Stimulated activated CD8-positive, alpha-beta memory T cell treated with anti-CD3 and anti-CD28 coated beads, Interleukin-12 subunit alpha, Interleukin-12 subunit beta, amount 100 ng/mL, for 4 hours (primary cell): ENCODE data around the gene GAL.
"Not testable (repeated sequence)": the region's sequence is repeated elsewhere in the genome, so short reads cannot be mapped to it uniquely, and the experiment has no call there.

Source experiments
- DNase-seq: peaks from one replicate; pipeline ENCODE4 v3.0.0-alpha.2; 2020; ENCODE audit warnings: low read depth

GAL gene, protein sequence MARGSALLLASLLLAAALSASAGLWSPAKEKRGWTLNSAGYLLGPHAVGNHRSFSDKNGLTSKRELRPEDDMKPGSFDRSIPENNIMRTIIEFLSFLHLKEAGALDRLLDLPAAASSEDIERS

GRCh38 chr11:68684385-68685356 is at the start of gene GAL:
TSS of gene GAL (plus strand) at chr11:68684544. CDS start at chr11:68684924, 380 bp downstream.
- DNase-seq: no peak

- DNase-seq: not testable (repeated sequence)
Observed at GRCh38 chr11:68634606-68635005, 49.7 kb upstream of the GAL start.

DNA sequence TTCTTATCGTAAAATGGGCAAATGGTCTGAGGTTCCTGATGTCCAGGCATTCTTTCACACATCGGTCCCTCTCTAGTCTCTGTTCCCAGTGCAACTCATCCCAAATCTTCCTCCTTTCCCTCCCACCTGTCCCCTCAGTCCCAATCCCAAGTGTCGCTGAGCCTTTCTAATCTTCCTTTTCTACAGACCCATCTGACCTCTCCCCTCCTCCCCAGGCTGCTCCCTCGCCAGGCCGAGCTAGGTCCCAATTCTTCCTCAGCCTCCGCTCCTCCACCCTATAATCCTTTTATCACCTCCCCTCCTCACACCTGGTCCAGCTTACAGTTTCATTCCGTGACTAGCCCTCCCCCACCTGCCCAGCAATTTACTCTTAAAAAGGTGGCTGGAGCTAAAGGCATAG is 49.2 kb upstream of the GAL start:
- not testable (repeated sequence) for DNase-seq

- not testable (repeated sequence) for DNase-seq
Observed at GRCh38 chr11:68635883-68636282, 48.5 kb upstream of the GAL start.

DNA sequence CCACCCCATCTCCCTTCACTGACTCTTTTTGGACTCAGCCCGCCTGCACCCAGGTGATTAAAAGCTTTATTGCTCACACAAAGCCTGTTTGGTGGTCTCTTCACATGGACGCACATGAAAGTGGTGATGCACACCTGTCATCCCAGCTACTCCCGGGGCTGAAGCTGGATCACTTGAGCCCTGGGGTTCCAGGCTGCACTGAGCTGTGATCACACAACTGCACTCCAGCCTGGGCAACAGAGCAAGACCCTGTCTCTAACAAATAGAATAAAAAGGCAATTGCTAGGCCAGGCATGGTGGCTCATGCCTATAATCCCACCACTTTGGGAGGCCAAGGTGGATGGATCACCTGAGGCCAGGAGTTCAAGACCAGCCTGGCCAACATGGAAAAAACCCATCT is 45.0 kb upstream of the GAL start:
- not testable (repeated sequence) for DNase-seq

DNA sequence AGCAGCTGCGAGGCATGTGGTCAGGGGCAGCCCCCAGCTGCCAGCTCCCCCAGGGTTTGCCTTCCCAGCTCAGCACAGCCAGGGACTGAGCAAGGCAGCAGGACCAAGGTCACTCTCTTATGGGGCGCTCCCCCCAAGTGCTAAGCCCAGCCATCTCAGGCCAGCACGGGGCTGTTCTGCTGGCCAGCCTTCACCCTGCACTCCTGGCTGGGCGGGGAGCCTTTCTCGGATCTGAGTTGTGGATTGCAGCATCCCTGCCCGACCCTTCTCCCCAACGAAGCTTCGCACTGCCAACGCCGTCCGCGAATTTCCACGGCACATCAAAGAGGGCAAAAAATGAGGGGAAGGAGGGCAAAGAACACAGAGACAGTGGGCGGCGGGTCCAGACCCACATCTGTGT is 42.5 kb upstream of the GAL start:
- no peak for DNase-seq

- no peak for DNase-seq
Observed at GRCh38 chr11:68643585-68643984, 40.8 kb upstream of the GAL start.

DNA sequence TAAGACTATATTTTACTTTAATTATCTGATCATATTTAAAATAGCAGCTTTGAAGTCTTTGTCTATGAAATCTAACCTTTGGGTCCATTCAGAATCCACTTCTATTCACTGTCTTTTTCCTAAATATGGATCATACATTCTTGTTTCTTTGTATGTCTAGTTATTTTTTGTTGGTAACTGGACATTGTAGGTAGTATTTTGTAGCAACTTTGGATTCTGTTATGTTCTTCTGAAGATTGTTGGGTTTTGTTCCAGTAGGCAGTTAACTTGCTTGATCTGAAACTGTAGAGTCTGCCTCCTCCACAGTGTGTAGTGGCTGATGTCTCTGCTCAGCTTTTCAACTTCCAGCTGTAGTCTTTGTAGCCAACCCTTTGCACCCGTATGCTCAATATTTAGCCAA is 37.5 kb upstream of the GAL start:
- no peak for DNase-seq

- DNase-seq: no peak
Observed at GRCh38 chr11:68649851-68650555, 34.3 kb upstream of the GAL start.

DNA sequence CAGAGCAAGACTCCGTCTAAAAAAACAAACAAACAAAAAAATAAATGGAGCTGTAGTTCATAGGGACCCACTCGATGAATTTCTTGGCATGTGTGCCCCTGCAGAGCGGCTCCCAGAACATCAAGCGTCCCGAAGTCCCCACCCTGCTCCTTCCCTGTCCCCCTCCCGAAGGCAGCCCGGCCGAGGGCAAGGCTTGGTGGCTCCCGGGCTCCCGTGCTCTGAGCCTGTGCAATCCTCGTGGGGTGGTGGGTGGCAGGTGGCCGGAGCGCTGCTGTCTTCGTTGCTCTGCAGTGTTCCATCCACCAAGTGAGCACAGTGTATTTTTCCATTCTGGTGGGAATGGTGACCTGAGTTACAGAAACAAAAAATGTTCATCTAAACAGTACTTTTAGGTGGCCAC is 33.5 kb upstream of the GAL start:
- DNase-seq: no peak

DNA sequence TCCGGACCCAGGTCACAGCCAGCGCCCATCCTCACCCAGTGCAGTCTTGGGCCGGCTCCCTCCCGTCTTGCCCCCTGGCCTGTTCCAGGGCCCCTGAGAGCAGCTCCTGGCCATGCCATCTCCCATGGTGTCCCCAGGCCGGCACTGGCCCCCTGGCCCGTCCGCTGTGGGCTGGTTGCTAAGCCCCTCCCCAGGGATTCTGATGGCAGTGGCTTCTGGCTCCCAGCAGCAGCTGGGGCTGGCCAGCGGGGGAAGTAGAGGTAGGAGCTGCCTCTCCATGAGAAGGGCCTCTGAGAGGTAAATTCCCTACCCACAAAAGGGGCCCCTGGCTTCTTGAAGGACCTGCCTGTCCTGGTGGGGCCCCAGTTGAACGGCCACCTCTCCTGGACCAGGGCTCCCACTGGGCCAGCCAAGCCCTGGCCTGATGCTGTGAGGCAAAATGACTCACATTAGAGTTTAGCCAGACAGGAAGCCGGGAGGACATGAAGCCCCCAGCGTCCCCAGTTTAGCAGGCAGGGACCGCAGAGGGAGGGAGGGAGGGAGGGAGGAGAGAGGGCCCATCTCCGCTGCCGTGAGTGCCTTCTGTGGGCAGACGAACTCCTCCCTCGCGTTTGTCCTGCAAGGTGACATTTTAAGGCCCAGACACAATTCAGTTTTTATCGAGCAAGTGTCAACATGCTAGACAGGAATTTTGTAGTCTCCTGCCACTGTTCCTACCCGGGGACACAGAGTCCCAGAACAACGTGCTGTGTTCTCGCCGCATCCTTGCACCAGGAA is 32.9 kb upstream of the GAL start:
- DNase-seq: no peak

DNA sequence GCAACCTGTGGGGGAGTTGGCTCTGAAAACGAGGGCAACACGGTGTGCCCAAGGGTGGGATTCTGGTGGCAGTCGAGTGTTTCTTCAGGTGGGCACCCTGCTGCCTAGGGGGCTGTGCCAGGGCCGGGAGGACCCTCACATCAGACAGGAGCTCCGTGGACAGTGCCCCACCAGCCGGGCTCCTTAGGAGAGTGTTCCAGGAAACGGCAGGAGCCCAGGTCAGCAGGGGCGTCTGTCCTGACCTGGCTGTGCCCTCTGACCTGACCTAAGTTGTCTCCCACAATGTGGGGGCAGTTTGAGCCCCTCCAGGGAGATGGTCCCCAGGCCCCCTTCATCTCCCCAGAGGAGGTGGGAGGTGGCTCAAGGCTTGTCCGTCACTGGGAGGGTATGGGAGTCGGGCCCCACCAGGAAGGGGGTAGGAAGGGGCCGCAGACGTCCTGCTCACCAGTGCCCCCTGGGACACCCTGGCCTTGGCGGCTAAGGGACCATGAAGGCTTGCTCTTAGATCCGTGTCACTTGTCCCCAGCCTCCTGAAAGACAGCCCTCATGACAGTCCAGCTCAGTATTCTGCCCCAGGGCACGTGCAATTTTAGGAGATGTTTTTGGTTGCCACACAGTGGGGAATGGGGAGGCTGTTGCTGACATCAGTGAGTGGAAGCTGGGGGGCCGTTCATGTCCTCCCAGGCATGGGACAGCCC is 32.2 kb upstream of the GAL start:
- no peak for DNase-seq

- no peak for DNase-seq
Observed at GRCh38 chr11:68652683-68653156, 31.6 kb upstream of the GAL start.

- no peak for DNase-seq
Observed at GRCh38 chr11:68653486-68654430, 30.6 kb upstream of the GAL start.

DNA sequence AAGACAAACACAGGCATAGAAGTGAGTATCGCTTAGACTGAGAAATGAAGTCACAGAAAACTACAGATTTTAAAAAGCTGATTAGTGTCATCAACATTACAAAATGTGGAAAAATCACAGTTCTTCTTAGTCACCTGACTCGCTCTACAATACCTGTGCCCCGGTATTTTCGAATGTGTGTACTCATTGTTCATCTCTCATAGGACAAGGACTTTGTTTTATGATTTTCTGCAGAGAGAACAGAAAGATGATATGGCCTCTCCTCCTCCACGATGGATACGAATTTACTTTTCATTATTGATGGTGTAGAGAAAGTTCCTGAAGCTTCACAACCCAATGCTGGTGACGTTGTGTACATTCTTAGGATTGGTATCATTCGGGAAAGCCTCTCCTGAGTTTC is 29.4 kb upstream of the GAL start:
- DNase-seq: no peak

DNA sequence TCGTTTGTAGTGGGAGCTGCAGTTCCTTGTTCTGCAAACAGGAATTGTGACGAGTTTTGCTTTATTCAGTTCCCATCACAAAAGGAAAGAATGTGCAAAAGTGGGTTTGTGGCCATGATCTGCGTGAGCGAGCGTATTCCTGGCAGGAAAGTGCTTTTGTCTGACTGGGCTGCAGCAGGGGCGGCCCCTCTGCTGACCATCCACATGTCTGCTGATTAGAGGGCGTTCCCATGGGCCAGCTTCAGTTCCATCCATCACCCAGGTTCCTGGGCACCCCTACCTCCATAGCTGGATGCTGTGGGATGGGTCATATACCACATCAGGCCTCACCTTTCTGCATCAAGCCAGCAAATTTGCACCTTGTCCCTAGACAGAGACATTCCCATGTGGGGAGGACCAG is 28.9 kb upstream of the GAL start:
- no peak for DNase-seq

GRCh38 chr11:68655806-68656205 is 28.5 kb upstream of the GAL start:
- no peak for DNase-seq

GRCh38 chr11:68657021-68657780 is 27.1 kb upstream of the GAL start:
- DNase-seq: no peak

- no peak for DNase-seq
Observed at GRCh38 chr11:68658097-68658496, 26.2 kb upstream of the GAL start.
